AG10803 (cell line): ENCODE measurements around the gene AGXT2.

Experiments used
- DNase-seq: peaks from one replicate; pipeline ENCODE4 v3.0.0; 2010; ENCODE audit warnings: low read depth
- H3K4me3 ChIP-seq: 2 replicates; pipeline ENCODE4 v1.5.1; 2011; ENCODE audit warnings: mild to moderate bottlenecking, low read length, control low read depth
- CTCF ChIP-seq: conservative IDR thresholded peaks from 2 replicates; pipeline ENCODE4 v1.5.1; 2011; ENCODE audit warnings: mild to moderate bottlenecking, low read length, control low read depth, inconsistent platforms

AGXT2 gene

GRCh38 chr5:35089334-35090314 lies 41.9 kb upstream of the AGXT2 start:
- no peak overlapping the region for H3K4me3 ChIP-seq
- TF ChIP-seq CTCF: peak; percentile 96
- peak; percentile 82 for DNase-seq

- TF ChIP-seq CTCF: no peak
- DNase-seq: peak; percentile 79
Measured at GRCh38 chr5:35087991-35088390, 40.2 kb upstream of the AGXT2 start.

GRCh38 chr5:35083150-35083549 lies 35.4 kb upstream of the AGXT2 start:
- no peak for TF ChIP-seq CTCF
- DNase-seq: no peak
- no peak overlapping the region for H3K4me3 ChIP-seq

More at GRCh38 chr5:35087991-35088390, 40.2 kb upstream of the AGXT2 start:
- H3K4me3 ChIP-seq: no peak overlapping the region

GRCh38 chr5:35082530-35082929 lies 34.8 kb upstream of the AGXT2 start:
- no peak for DNase-seq
- no peak for TF ChIP-seq CTCF
- H3K4me3 ChIP-seq: no peak overlapping the region

GRCh38 chr5:35081134-35081533 lies 33.4 kb upstream of the AGXT2 start:
- no peak for DNase-seq
- H3K4me3 ChIP-seq: no peak overlapping the region
- no peak for TF ChIP-seq CTCF

- no peak for DNase-seq
- no peak for TF ChIP-seq CTCF
Measured at GRCh38 chr5:35073160-35073559, 25.4 kb upstream of the AGXT2 start.

GRCh38 chr5:35069188-35069587 lies 21.4 kb upstream of the AGXT2 start:
- no peak for TF ChIP-seq CTCF
- H3K4me3 ChIP-seq: no peak overlapping the region
- DNase-seq: no peak

More at GRCh38 chr5:35073160-35073559, 25.4 kb upstream of the AGXT2 start:
- no peak overlapping the region for H3K4me3 ChIP-seq
